Colon (tissue), 2 donors: Measurements from ENCODE around the gene OR2W3.
"Not testable (repeated sequence)": the region's sequence is repeated elsewhere in the genome, so short reads cannot be mapped to it uniquely, and the experiment has no call there.

Source experiments
- FAIRE-seq: peaks from 2 replicates; lab custom pipeline; 2012; peaks lifted over from hg19 to GRCh38; lab: Jason Lieb, UNC
- donor health status: control.
- donor health status: control.

Gene OR2W3

GRCh38 chr1:247919952-247920351, 24.6 kb downstream of the OR2W3 start, which contains the start of gene OR2T8:
TSS of gene OR2T8 (plus strand) at chr1:247920252. CDS start at chr1:247921018, 766 bp downstream.
- FAIRE-seq = no peak

GRCh38 chr1:247923941-247924340, 28.6 kb downstream of the OR2W3 start:
- FAIRE-seq = no peak

- FAIRE-seq = no peak
These were observed 29.5 kb downstream of the OR2W3 start, which contains the start of gene OR2AJ1 for GRCh38 chr1:247924868-247925267. TSS of gene OR2AJ1 (plus strand) at chr1:247924889. CDS start at chr1:247933769, 8,880 bp downstream.

- FAIRE-seq = no peak
These were observed 38.6 kb downstream of the OR2W3 start for GRCh38 chr1:247933989-247934388.

- no peak for FAIRE-seq
These were observed 40.4 kb downstream of the OR2W3 start for GRCh38 chr1:247935781-247936180.

GRCh38 chr1:247936415-247936814, 41.0 kb downstream of the OR2W3 start:
- FAIRE-seq = no peak

GRCh38 chr1:247936965-247937734, 41.8 kb downstream of the OR2W3 start:
- FAIRE-seq = not testable (repeated sequence)

DNA sequence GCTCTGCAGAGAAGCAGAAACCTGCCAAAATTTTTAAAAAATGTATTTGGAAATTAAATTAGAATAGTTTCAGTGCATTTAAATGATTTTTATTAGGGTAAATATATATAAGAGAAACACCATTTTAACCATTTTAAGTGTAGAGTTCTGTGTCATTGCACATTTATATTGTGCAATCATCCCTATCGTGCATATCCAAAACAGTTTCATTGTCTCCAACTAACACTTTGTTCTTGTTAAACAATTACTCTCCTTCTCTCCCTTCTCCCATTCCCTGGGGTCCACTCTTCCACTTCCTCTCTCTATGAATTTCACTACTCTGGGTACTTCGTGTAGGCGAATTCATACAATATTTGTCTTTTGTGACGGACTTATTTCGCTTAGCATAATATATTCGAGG, 47.2 kb downstream of the OR2W3 start:
- FAIRE-seq = no peak
